ENCODE data around the gene COG8.

Gene COG8

DNA sequence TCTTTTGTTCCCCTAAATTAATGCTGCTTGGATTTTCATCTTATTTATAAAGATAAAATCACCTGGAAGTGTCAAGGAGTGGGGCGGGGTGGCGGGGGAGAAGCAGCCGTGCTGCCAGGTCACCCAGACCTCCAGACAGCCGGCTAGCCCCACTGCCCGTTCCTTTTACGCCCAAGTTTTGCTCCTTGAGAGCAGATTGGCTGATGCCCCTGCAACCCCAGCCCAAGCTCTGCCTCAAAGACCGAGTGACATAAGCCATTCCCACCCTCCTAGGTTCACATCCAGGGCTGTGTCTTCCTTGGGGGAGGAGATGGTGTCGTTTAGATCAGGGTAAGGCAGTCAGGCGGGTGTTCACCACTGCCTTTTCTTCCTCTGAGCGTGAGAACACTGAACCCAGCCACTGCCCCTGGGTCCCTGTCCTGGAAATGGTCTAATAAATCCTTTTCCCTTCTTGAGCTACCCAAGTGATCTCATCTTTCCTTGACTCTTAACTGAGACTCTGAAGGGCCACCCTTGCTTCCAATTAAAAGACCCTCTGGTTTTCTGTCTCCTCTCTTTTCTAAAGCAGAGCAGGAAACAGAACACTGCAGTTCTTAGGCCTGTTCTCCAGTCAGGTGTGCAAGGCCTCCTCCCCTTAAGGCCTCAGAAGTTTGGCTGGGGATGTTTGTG is 14.6 kb downstream of the COG8 start:
- no peak for DNase-seq (ENCODE audit: low read depth)
- no peak overlapping the region for H3K4me3 ChIP-seq (ENCODE audit: low read depth, low read length)
- TF ChIP-seq, protein P1, sequence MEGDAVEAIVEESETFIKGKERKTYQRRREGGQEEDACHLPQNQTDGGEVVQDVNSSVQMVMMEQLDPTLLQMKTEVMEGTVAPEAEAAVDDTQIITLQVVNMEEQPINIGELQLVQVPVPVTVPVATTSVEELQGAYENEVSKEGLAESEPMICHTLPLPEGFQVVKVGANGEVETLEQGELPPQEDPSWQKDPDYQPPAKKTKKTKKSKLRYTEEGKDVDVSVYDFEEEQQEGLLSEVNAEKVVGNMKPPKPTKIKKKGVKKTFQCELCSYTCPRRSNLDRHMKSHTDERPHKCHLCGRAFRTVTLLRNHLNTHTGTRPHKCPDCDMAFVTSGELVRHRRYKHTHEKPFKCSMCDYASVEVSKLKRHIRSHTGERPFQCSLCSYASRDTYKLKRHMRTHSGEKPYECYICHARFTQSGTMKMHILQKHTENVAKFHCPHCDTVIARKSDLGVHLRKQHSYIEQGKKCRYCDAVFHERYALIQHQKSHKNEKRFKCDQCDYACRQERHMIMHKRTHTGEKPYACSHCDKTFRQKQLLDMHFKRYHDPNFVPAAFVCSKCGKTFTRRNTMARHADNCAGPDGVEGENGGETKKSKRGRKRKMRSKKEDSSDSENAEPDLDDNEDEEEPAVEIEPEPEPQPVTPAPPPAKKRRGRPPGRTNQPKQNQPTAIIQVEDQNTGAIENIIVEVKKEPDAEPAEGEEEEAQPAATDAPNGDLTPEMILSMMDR (IDR thresholded peaks at IDR 0.05; ENCODE audit: control insufficient read depth, extremely low read depth, insufficient read depth) = no peak

DNA sequence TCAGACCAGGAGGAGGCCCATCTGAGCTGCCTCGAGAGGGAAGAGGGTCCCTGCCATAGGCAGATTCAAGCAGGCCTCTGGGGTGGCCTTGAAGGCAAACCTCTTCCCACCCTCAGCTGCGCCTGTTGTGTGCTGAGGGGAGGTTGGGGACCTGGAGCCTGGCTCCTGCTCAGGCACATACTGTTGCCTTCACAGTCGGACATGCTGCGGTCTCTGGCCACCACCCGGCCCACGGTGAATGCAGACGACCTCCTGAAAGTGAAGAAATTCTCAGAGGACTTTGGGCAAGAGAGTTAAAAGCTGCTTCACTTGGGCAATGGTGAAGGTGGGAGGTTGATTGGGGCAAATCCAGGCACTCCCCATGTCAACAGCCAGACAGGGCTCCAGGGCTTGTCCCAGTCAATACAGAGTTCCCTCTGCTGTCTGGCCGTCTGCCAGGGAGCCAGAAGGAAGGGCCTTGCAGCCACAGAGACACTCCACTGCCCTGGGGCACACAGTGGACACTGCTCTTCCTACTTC is 15.3 kb downstream of the COG8 start:
- no peak overlapping the region for H3K4me3 ChIP-seq (ENCODE audit: low read depth, low read length)
- DNase-seq (ENCODE audit: low read depth) = peak; percentile 28
- TF ChIP-seq, protein P1 (IDR thresholded peaks at IDR 0.05; ENCODE audit: control insufficient read depth, extremely low read depth, insufficient read depth) = no peak

DNA sequence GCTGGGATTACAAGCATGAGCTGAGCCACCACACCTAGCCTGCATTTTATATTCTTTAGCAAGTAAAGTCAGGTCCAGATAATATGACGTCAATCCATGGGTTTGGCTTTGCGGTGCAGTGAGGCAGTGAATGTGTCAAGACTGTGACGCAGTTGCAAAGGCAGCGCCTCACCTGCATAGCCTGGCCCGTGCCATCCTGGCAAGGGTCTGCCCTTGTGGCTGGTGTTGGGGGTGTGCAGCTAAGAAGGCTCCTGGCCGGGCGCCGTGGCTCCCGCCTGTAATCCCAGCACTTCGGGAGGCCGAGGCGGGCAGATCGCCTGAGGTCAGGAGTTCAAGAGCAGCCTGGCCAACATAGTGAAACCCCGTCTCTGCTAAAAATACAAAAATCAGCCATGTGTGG is 15.9 kb downstream of the COG8 start:
- TF ChIP-seq, protein P1 (IDR thresholded peaks at IDR 0.05; ENCODE audit: control insufficient read depth, extremely low read depth, insufficient read depth) = no peak
- H3K4me3 ChIP-seq (ENCODE audit: low read depth, low read length) = no peak overlapping the region
- DNase-seq (ENCODE audit: low read depth) = no peak

DNA sequence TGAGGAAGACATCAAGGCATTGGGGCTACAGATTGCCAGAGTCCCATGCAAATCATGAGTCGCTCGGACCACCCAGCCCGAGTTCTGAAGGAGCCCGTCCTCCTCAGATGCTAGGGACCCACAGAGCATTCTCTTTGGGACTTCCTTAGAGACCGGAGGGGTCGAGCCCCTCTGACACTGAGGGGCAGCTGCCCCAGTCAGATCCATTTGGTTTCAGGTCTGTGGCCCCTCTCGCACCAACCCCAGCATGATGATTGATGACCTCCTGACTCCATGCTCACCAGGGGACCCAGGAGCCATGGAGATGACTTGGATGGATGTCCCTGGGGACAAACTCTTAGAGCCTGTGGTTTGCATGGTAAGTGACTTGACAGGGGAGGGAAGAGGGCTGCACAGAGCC is 17.0 kb downstream of the COG8 start:
- TF ChIP-seq, protein P1 (IDR thresholded peaks at IDR 0.05; ENCODE audit: control insufficient read depth, extremely low read depth, insufficient read depth) = no peak
- H3K4me3 ChIP-seq (ENCODE audit: low read depth, low read length) = no peak overlapping the region
- no peak for DNase-seq (ENCODE audit: low read depth)

DNA sequence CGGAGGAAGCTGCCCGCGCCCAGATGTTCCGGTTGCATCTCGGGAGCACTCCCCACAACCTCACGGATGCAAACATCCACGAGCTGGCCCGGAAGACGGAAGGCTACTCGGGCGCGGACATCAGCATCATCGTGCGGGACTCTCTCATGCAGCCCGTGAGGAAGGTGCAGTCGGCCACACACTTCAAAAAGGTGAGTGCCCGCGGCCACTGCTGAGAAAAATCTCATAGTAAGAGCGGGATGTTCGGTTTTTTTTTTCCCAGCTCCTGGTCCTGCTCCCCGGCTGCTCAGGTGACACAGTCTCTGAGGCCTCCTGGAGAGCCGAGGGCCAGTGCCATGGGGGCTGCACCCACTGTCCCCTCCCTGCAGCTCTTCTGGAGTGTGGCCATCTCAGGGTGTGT is 18.3 kb downstream of the COG8 start:
- TF ChIP-seq, protein P1 (IDR thresholded peaks at IDR 0.05; ENCODE audit: control insufficient read depth, extremely low read depth, insufficient read depth) = no peak
- no peak overlapping the region for H3K4me3 ChIP-seq (ENCODE audit: low read depth, low read length)
- DNase-seq (ENCODE audit: low read depth) = no peak

DNA sequence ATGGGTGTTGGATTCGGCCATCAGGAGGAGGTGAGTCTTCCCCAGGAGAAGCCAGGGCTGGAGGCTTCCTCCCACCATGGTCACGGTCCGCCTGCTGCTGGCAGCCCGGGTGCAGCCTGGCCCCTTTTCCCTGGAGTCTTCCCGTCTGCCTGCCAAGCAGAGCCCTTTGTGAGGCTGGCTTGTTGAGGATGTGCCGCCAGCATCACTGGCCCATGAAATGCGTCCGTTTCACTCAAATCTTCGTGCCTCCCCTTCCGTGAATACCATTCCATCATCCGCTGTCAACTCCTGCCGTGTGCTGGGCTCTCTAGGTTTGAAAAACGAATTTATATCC is 18.7 kb downstream of the COG8 start:
- no peak for DNase-seq (ENCODE audit: low read depth)
- H3K4me3 ChIP-seq (ENCODE audit: low read depth, low read length) = no peak overlapping the region
- TF ChIP-seq, protein P1 (IDR thresholded peaks at IDR 0.05; ENCODE audit: control insufficient read depth, extremely low read depth, insufficient read depth) = no peak
